ENCODE measurements around the gene OR4S2. TPM values are rescaled to one million over a fixed set of nuclear protein-coding genes. Genes with fewer than 3 reads are reported as not detected.

Gene OR4S2
- total RNA-seq (not detected), polyA plus RNA-seq (ENCODE audit: insufficient read depth, low read depth, low replicate concordance) (not detected)
- long read RNA-seq, donor 1, result 0 reads
- long read RNA-seq, donor 2, result 0 reads
- long read RNA-seq, donor 3, result 0 reads
- long read RNA-seq, donor 4, result 0 reads
- long read RNA-seq, donor 5, result 0 reads
- long read RNA-seq, donor 6, result 0 reads
- long read RNA-seq, donor 7, result 0 reads
- long read RNA-seq, donor 8, result 0 reads
- long read RNA-seq, donor 9, result 0 reads
- long read RNA-seq, donor 10, result 0 reads

GRCh38 chr11:55648027-55648426 is at the start of gene OR4S2:
OR4S2 (plus strand) TSS chr11:55648327; CDS start chr11:55650904, 2,577 bp downstream.
- Histone ChIP-seq H3K27me3 (ENCODE audit: control insufficient read depth, insufficient read depth, low read length) (no peaks in the 10 kb centered on the region), H3K27ac (ENCODE audit: low read depth in 2 of 2, low read length in 2 of 2) (no peak within 1 kb of the TSS), H3K4me3 (ENCODE audit: low read length in 3 of 3) (no peak within 1 kb of the TSS), H3K36me3 (ENCODE audit: control insufficient read depth in 2 of 3, insufficient read depth in 3 of 3, low read length in 3 of 3) (no peaks in the 10 kb centered on the region), H3K4me1 (ENCODE audit: control insufficient read depth in 2 of 3, insufficient read depth in 2 of 3, low read depth in 1 of 3, low read length in 3 of 3) (no peaks in the 10 kb centered on the region), H3K9me3 (ENCODE audit: control insufficient read depth in 2 of 3, insufficient read depth in 1 of 3, low read length in 3 of 3) (peaks cover 0 to 2% (median 0%) of the 10 kb centered on the region in 3 donors), H3K9ac (ENCODE audit: low read length in 3 of 3) (no peak within 1 kb of the TSS)
- intact Hi-C loops (cut with DNase I), result no loop called here
- no peak for TF ChIP-seq CTCF (IDR thresholded peaks at IDR 0.05; ENCODE audit: borderline replicate concordance, extremely low read depth, insufficient read depth)
- DNase-seq, result no peak
- no peak for FAIRE-seq

GRCh38 chr11:55607545-55607944 is 40.6 kb upstream of the OR4S2 start, which contains the start of gene OR4C11:
OR4C11 (minus strand) TSS chr11:55607645; CDS start chr11:55604373, 3,272 bp downstream.
- H3K27me3 ChIP-seq (ENCODE audit: control insufficient read depth, insufficient read depth, low read length), result no peaks in the 10 kb centered on the region
- no peak within 1 kb of the TSS for H3K4me3 ChIP-seq (ENCODE audit: low read length in 3 of 3)
- no peak for TF ChIP-seq CTCF (IDR thresholded peaks at IDR 0.05; ENCODE audit: borderline replicate concordance, extremely low read depth, insufficient read depth)
- H3K36me3 ChIP-seq (ENCODE audit: control insufficient read depth in 2 of 3, insufficient read depth in 3 of 3, low read length in 3 of 3), result no peaks in the 10 kb centered on the region
- H3K9me3 ChIP-seq (ENCODE audit: control insufficient read depth in 2 of 3, insufficient read depth in 1 of 3, low read length in 3 of 3), result peaks cover 0 to 3% (median 0%) of the 10 kb centered on the region in 3 donors
- FAIRE-seq (no peak), DNase-seq (no peak)
- H3K4me1 ChIP-seq (ENCODE audit: control insufficient read depth in 2 of 3, insufficient read depth in 2 of 3, low read depth in 1 of 3, low read length in 3 of 3), result no peaks in the 10 kb centered on the region
- no peak within 1 kb of the TSS for H3K9ac ChIP-seq (ENCODE audit: low read length in 3 of 3)
- H3K27ac ChIP-seq (ENCODE audit: low read depth in 2 of 2, low read length in 2 of 2), result no peak within 1 kb of the TSS
- intact Hi-C loops (cut with DNase I), result no loop called here

GRCh38 chr11:55624531-55624930 is 23.6 kb upstream of the OR4S2 start:
- FAIRE-seq (no peak), DNase-seq (no peak)
- H3K9me3 ChIP-seq (ENCODE audit: control insufficient read depth in 2 of 3, insufficient read depth in 1 of 3, low read length in 3 of 3), result peaks cover 0 to 4% (median 0%) of the 10 kb centered on the region in 3 donors
- H3K27ac ChIP-seq (ENCODE audit: low read depth in 2 of 2, low read length in 2 of 2), result no peak overlapping the region
- TF ChIP-seq CTCF (IDR thresholded peaks at IDR 0.05; ENCODE audit: borderline replicate concordance, extremely low read depth, insufficient read depth), result no peak
- H3K4me3 ChIP-seq (ENCODE audit: low read length in 3 of 3), result no peak overlapping the region
- no peaks in the 10 kb centered on the region for H3K27me3 ChIP-seq (ENCODE audit: control insufficient read depth, insufficient read depth, low read length)
- intact Hi-C loops (cut with DNase I), result no loop called here
- no peaks in the 10 kb centered on the region for H3K4me1 ChIP-seq (ENCODE audit: control insufficient read depth in 2 of 3, insufficient read depth in 2 of 3, low read depth in 1 of 3, low read length in 3 of 3)
- H3K36me3 ChIP-seq (ENCODE audit: control insufficient read depth in 2 of 3, insufficient read depth in 3 of 3, low read length in 3 of 3), result no peaks in the 10 kb centered on the region
- no peak overlapping the region for H3K9ac ChIP-seq (ENCODE audit: low read length in 3 of 3)
